WTC11 (cell line): Measurements from ENCODE around the gene PTP4A2. TPM values are rescaled to one million over a fixed set of nuclear protein-coding genes. Genes with fewer than 3 reads are reported as not detected.
"Not testable (repeated sequence)": the region's sequence is repeated elsewhere in the genome, so short reads cannot be mapped to it uniquely, and the experiment has no call there.

Source experiments
- ATAC-seq: fragments of 200-7000 bp; cut with Tn5 transposase; 2 replicates; pipeline ENCODE4 v1.10.0; 2021; ENCODE audit warnings: mild to moderate bottlenecking, moderate library complexity
- CTCF ChIA-PET: fragments of 300-600 bp; sonication (Branson Sonifier 250); formaldehyde crosslinking; loops from one replicate; lab custom pipeline; 2021; ENCODE audit warnings: antibody characterized with exemption; lab: Charles Lee
- POLR2A ChIA-PET: fragments of 350-600 bp; sonication (Branson Sonifier 250); formaldehyde crosslinking; loops from one replicate; lab custom pipeline; 2021; ENCODE audit warnings: antibody characterized with exemption; lab: Charles Lee
- DNase-seq: peaks from one replicate; pipeline ENCODE4 v3.0.0; 2021; ENCODE audit warnings: low spot score
- H3K27ac Mint-ChIP-seq: 2 replicates; pipeline ENCODE4 v1.8.0; 2021; ENCODE audit warnings: mixed read lengths
- H3K27me3 Mint-ChIP-seq: 2 replicates; pipeline ENCODE4 v1.8.0; 2021; ENCODE audit warnings: low read depth, mild to moderate bottlenecking, moderate library complexity, mixed read lengths
- H3K36me3 Mint-ChIP-seq: 2 replicates; pipeline ENCODE4 v1.8.0; 2021; ENCODE audit warnings: mixed read lengths
- H3K4me1 Mint-ChIP-seq: 2 replicates; pipeline ENCODE4 v1.8.0; 2022; ENCODE audit warnings: mixed read lengths
- H3K4me3 Mint-ChIP-seq: 2 replicates; pipeline ENCODE4 v1.8.0; 2021; ENCODE audit warnings: mild to moderate bottlenecking, moderate library complexity, mixed read lengths
- H3K9me3 Mint-ChIP-seq: 2 replicates; pipeline ENCODE4 v1.8.0; 2021; ENCODE audit warnings: mixed read lengths
- ARID4B ChIP-seq: sonication (generic); formaldehyde crosslinking; IDR thresholded peaks from 2 replicates; pipeline ENCODE4 v1.8.0; 2023; ENCODE audit warnings: missing genetic modification reagents, mild to moderate bottlenecking, borderline replicate concordance
- CBFB ChIP-seq: sonication (generic); formaldehyde crosslinking; IDR thresholded peaks from 2 replicates; pipeline ENCODE4 v1.8.1; 2022; ENCODE audit warnings: mild to moderate bottlenecking, low read depth, missing genetic modification reagents
- ELF4 ChIP-seq: sonication (generic); formaldehyde crosslinking; IDR thresholded peaks from 2 replicates; pipeline ENCODE4 v1.8.1; 2022; ENCODE audit warnings: low read depth, mild to moderate bottlenecking, moderate library complexity, missing genetic modification reagents
- EMX1 ChIP-seq: fragments of 250-450 bp; sonication (Bioruptor Pico); IDR thresholded peaks from 2 replicates; pipeline ENCODE4 v1.8.0; 2021; ENCODE audit warnings: mild to moderate bottlenecking
- ETV6 ChIP-seq: sonication (generic); formaldehyde crosslinking; IDR thresholded peaks from 2 replicates; pipeline ENCODE4 v1.8.1; 2022; ENCODE audit warnings: mild to moderate bottlenecking, missing genetic modification reagents
- FOXJ3 ChIP-seq: sonication (generic); formaldehyde crosslinking; IDR thresholded peaks from 2 replicates; pipeline ENCODE4 v1.9.0; 2021; ENCODE audit warnings: missing genetic modification reagents, mild to moderate bottlenecking, borderline replicate concordance
- FOXK1 ChIP-seq: sonication (generic); formaldehyde crosslinking; IDR thresholded peaks from 2 replicates; pipeline ENCODE4 v1.8.0; 2022; ENCODE audit warnings: mild to moderate bottlenecking, moderate library complexity, missing genetic modification reagents
- JUN ChIP-seq: sonication (generic); formaldehyde crosslinking; IDR thresholded peaks from 2 replicates; pipeline ENCODE4 v1.8.0; 2023; ENCODE audit warnings: mild to moderate bottlenecking, missing genetic modification reagents
- KAT7 ChIP-seq: sonication (generic); formaldehyde crosslinking; IDR thresholded peaks from 2 replicates; pipeline ENCODE4 v1.8.1; 2023; ENCODE audit warnings: missing genetic modification reagents, mild to moderate bottlenecking, borderline replicate concordance
- MXD4 ChIP-seq: fragments of 250-450 bp; sonication (Bioruptor Pico); IDR thresholded peaks from 2 replicates; pipeline ENCODE4 v1.8.0; 2021; ENCODE audit warnings: mild to moderate bottlenecking, moderate library complexity, borderline replicate concordance
- MYBL2 ChIP-seq: sonication (generic); formaldehyde crosslinking; IDR thresholded peaks from 2 replicates; pipeline ENCODE4 v1.8.1; 2023; ENCODE audit warnings: mild to moderate bottlenecking, moderate library complexity, missing genetic modification reagents
- NFE2L1 ChIP-seq: sonication (generic); formaldehyde crosslinking; IDR thresholded peaks from 2 replicates; pipeline ENCODE4 v1.8.1; 2023; ENCODE audit warnings: missing genetic modification reagents
- NR3C1 ChIP-seq: sonication (generic); formaldehyde crosslinking; conservative IDR thresholded peaks from 2 replicates; pipeline ENCODE4 v1.8.1; 2023; ENCODE audit warnings: low read depth, mild to moderate bottlenecking, missing genetic modification reagents
- OVOL2 ChIP-seq: fragments of 250-450 bp; sonication (Bioruptor Pico); IDR thresholded peaks from 2 replicates; pipeline ENCODE4 v1.9.0; 2021; ENCODE audit warnings: mild to moderate bottlenecking, borderline replicate concordance
- PRRX2 ChIP-seq: fragments of 250-450 bp; sonication (Bioruptor Pico); IDR thresholded peaks from 2 replicates; pipeline ENCODE4 v1.8.0; 2021; ENCODE audit warnings: mild to moderate bottlenecking
- RELA ChIP-seq: sonication (generic); formaldehyde crosslinking; IDR thresholded peaks from 2 replicates; pipeline ENCODE4 v1.8.1; 2022; ENCODE audit warnings: missing genetic modification reagents, mild to moderate bottlenecking, borderline replicate concordance
- RORB ChIP-seq: fragments of 250-450 bp; sonication (Bioruptor Pico); IDR thresholded peaks from 2 replicates; pipeline ENCODE4 v1.9.0; 2021; ENCODE audit warnings: mild to moderate bottlenecking
- TCF7 ChIP-seq: sonication (generic); formaldehyde crosslinking; IDR thresholded peaks from 2 replicates; pipeline ENCODE4 v1.8.0; 2022; ENCODE audit warnings: mild to moderate bottlenecking, low read depth, missing genetic modification reagents, moderate library complexity
- TEAD1 ChIP-seq: sonication (generic); formaldehyde crosslinking; IDR thresholded peaks from 2 replicates; pipeline ENCODE4 v1.8.0; 2022; ENCODE audit warnings: mild to moderate bottlenecking, missing genetic modification reagents
- TP53 ChIP-seq: sonication (generic); formaldehyde crosslinking; IDR thresholded peaks from 2 replicates; pipeline ENCODE4 v1.8.1; 2023; ENCODE audit warnings: mild to moderate bottlenecking, missing genetic modification reagents
- ZBTB21 ChIP-seq: sonication (generic); formaldehyde crosslinking; IDR thresholded peaks from 2 replicates; pipeline ENCODE4 v1.8.1; 2023; ENCODE audit warnings: mild to moderate bottlenecking, missing genetic modification reagents, borderline replicate concordance
- ZNF138 ChIP-seq: sonication (generic); formaldehyde crosslinking; conservative IDR thresholded peaks from 2 replicates; pipeline ENCODE4 v1.8.1; 2022; ENCODE audit warnings: mild to moderate bottlenecking, moderate library complexity, missing genetic modification reagents
- ZNF263 ChIP-seq: sonication (generic); formaldehyde crosslinking; IDR thresholded peaks from 2 replicates; pipeline ENCODE4 v1.8.1; 2022; ENCODE audit warnings: low read depth, mild to moderate bottlenecking, moderate library complexity, missing genetic modification reagents
- ZNF416 ChIP-seq: fragments of 250-450 bp; sonication (Bioruptor Pico); IDR thresholded peaks from 2 replicates; pipeline ENCODE4 v1.9.0; 2021; ENCODE audit warnings: mild to moderate bottlenecking, inconsistent platforms
- ZNF671 ChIP-seq: fragments of 250-450 bp; sonication (Bioruptor Pico); IDR thresholded peaks from 2 replicates; pipeline ENCODE4 v1.8.0; 2021; ENCODE audit warnings: mild to moderate bottlenecking
- total RNA-seq: library from RNA; stranded (reverse); gene quantifications from 3 replicates; pipeline ENCODE4 v1.2.3, GENCODE V29; 2021
- TF ChIP-seq, protein P1 (sequence below): sonication (generic); formaldehyde crosslinking; conservative IDR thresholded peaks from 2 replicates; pipeline ENCODE4 v1.8.1; 2022; ENCODE audit warnings: mild to moderate bottlenecking, missing genetic modification reagents
- TF ChIP-seq, protein P2 (sequence below): fragments of 250-450 bp; sonication (Bioruptor Pico); IDR thresholded peaks from 2 replicates; pipeline ENCODE4 v1.9.0; 2021; ENCODE audit warnings: moderate library complexity, mild to moderate bottlenecking, inconsistent platforms, borderline replicate concordance

Gene PTP4A2
- total RNA-seq, 1 experiment from 2014 or later: 172 TPM

- TF ChIP-seq FOXK1 (CRISPR knock-in tag) (no peak), KAT7 (CRISPR knock-in tag) (no peak), ZNF263 (CRISPR knock-in tag) (no peak), ELF4 (CRISPR knock-in tag) (no peak)
- TF ChIP-seq, protein P1, sequence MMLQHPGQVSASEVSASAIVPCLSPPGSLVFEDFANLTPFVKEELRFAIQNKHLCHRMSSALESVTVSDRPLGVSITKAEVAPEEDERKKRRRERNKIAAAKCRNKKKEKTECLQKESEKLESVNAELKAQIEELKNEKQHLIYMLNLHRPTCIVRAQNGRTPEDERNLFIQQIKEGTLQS (CRISPR knock-in tag): no peak
- TF ChIP-seq, all 79 proteins: peak for 0
Measured at GRCh38 chr1:31949862-31950261, 11.7 kb upstream of the PTP4A2 start (continued).

DNA sequence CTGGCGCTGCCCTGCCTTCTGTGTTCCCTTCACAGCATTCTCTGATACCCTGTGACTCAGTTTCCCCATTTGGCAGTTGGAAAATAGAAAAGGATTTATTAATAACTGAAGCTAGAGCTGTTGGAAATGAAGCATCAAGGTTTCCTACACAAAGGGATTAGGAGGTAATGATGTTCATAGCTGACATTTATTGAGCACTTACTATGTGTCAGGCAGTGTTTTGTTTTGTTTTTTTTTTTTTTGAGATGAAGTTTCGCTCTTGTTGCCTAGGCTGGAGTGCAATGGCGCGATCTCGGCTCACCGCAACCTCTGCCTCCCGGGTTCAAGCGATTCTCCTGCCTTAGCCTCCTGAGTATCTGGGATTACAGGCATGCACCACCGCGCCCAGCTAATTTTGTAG is 7.5 kb upstream of the PTP4A2 start:
- DNase-seq, H3K27ac Mint-ChIP-seq, H3K36me3 Mint-ChIP-seq, H3K4me3 Mint-ChIP-seq, H3K9me3 Mint-ChIP-seq, ATAC-seq, H3K27me3 Mint-ChIP-seq: not testable (repeated sequence)
- H3K4me1 Mint-ChIP-seq: peaks cover 18% of the 10 kb centered on the region
- ChIA-PET POLR2A (interaction anchor here (1.7 to 2.4 kb wide), 2 partner anchors 9 to 12 kb away, joined by 5 to 23 read pairs; no protein-coding TSS in a partner anchor), CTCF (interaction anchor here (0.5 to 2.7 kb wide), 5 partner anchors 10 to 164 kb away, joined by 3 to 29 read pairs (median 9); partner anchors contain the start of gene SPOCD1)

- H3K27ac Mint-ChIP-seq: peak overlapping the region; percentile 97
- TF ChIP-seq CBFB: no peak
- no peak for TF ChIP-seq PRRX2
- TF ChIP-seq NFE2L1 (CRISPR knock-in tag): no peak; the same call in 1 of the 2 replicates
- peak; percentile 65; the same call in 1 of the 2 replicates for TF ChIP-seq ARID4B (CRISPR knock-in tag)
- no peak for TF ChIP-seq OVOL2 (CRISPR knock-in tag)
- no peak for TF ChIP-seq MXD4 (CRISPR knock-in tag)
- no peak for TF ChIP-seq TP53 (CRISPR knock-in tag)
- TF ChIP-seq TCF7 (CRISPR knock-in tag): no peak
- TF ChIP-seq FOXJ3 (CRISPR knock-in tag): no peak
- TF ChIP-seq JUN: no peak
- TF ChIP-seq, protein P2, sequence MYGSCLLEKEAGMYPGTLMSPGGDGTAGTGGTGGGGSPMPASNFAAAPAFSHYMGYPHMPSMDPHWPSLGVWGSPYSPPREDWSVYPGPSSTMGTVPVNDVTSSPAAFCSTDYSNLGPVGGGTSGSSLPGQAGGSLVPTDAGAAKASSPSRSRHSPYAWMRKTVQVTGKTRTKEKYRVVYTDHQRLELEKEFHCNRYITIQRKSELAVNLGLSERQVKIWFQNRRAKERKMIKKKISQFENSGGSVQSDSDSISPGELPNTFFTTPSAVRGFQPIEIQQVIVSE (CRISPR knock-in tag): no peak
- TF ChIP-seq ETV6 (CRISPR knock-in tag): peak; percentile 64; the same call in 1 of the 2 replicates
- TF ChIP-seq NR3C1 (CRISPR knock-in tag): no peak
- TF ChIP-seq RORB: no peak
- TF ChIP-seq ZNF138 (CRISPR knock-in tag): no peak
- 0 out of 2 replicates have a peak, but pooled peaks have one; percentile 77 for TF ChIP-seq EMX1 (CRISPR knock-in tag)
- no peak; the same call in 1 of the 2 replicates for TF ChIP-seq RELA (CRISPR knock-in tag)
- peak; percentile 64 for TF ChIP-seq TEAD1 (CRISPR knock-in tag)
- 0 out of 2 replicates have a peak, but pooled peaks have one; percentile 61 for TF ChIP-seq MYBL2 (CRISPR knock-in tag)
- TF ChIP-seq ZBTB21: no peak
- TF ChIP-seq, protein P1 (CRISPR knock-in tag): no peak
- no peak for TF ChIP-seq KAT7 (CRISPR knock-in tag)
- TF ChIP-seq ZNF416 (CRISPR knock-in tag): no peak
- TF ChIP-seq ZNF671 (CRISPR knock-in tag): no peak
Measured at GRCh38 chr1:31944205-31945089, 6.3 kb upstream of the PTP4A2 start.

More at GRCh38 chr1:31944205-31945089, 6.3 kb upstream of the PTP4A2 start:
- ATAC-seq: peak; percentile 95
- Mint-ChIP-seq H3K4me1 (peaks cover 27% of the 10 kb centered on the region), H3K9me3 (no peaks in the 10 kb centered on the region), H3K27me3 (peaks cover 5% of the 10 kb centered on the region), H3K4me3 (peak overlapping the region; percentile 76), H3K36me3 (no peaks in the 10 kb centered on the region)
- DNase-seq: peak; percentile 96
- POLR2A ChIA-PET: interaction anchor here (0.5 to 2.4 kb wide), 12 partner anchors 8 to 266 kb away, joined by 3 to 23 read pairs (median 5); partner anchors contain the start of genes KPNA6 and TMEM39B
- CTCF ChIA-PET: interaction anchor here (0.7 to 2.7 kb wide), 11 partner anchors 9 to 155 kb away, joined by 3 to 29 read pairs (median 6); partner anchors contain the start of gene SPOCD1
